ENCODE data around the gene RNF145.

Gene RNF145

DNA sequence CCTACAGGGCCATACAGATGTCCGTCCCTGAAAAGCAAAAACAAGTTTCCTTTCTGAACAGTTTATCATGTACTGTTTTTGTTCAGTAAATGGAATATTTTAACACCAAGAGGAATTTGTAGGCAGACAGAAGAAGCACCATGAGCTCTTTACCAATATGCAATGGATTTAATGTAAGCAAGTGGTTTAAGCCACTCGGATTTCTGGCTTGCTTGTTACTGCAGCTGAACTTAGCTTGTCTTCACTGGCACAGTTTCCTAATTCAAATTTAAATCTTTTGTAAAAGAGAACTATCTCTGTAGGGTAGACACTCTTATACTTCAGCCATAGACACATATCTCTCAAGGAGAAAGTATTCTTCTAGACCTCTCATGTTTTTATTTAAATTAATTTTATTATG lies 96.9 kb downstream of the RNF145 start:
- no peak for DNase-seq (ENCODE audit: low read depth)
